SK-N-DZ (cell line): ENCODE results near the gene RAD51D. TPM values are rescaled to one million over a fixed set of nuclear protein-coding genes. Genes with fewer than 3 reads are reported as not detected.
"Not testable (repeated sequence)": the region's sequence is repeated elsewhere in the genome, so short reads cannot be mapped to it uniquely, and the experiment has no call there.

Experiments used
- DNase-seq: peaks from one replicate; pipeline ENCODE4 v3.0.0-alpha.2; 2015; ENCODE audit warnings: low spot score
- polyA plus RNA-seq, 2 experiments: library from polyadenylated mRNA; depleted of rRNA; stranded (reverse); fragments of >200 nt; gene quantifications; 2 replicates each; pipeline ENCODE4 v1.2.3, GENCODE V29; 2014

RAD51D gene
- 25.3 and 25.9 TPM in 2 replicates for polyA plus RNA-seq (2014; cell fraction: cytosol; rRNA removed)
- 25.4 and 33.4 TPM in 2 replicates for polyA plus RNA-seq (2014; cell fraction: nucleus; rRNA removed)

GRCh38 chr17:35119370-35120165 lies at the start of gene RAD51D:
RAD51D (minus strand) TSS chr17:35119860; CDS start chr17:35119613, 247 bp downstream.
- peak; percentile 88 for DNase-seq

GRCh38 chr17:35167666-35168065 lies 48.0 kb upstream of the RAD51D start:
- DNase-seq: no peak

- no peak for DNase-seq
These were observed 47.4 kb upstream of the RAD51D start for GRCh38 chr17:35167046-35167445.

GRCh38 chr17:35166526-35166925 lies 46.9 kb upstream of the RAD51D start:
- no peak for DNase-seq

- no peak for DNase-seq
These were observed 45.1 kb upstream of the RAD51D start for GRCh38 chr17:35164716-35165115.

- no peak for DNase-seq
These were observed 44.2 kb upstream of the RAD51D start for GRCh38 chr17:35163886-35164285.

- no peak for DNase-seq
These were observed 43.1 kb upstream of the RAD51D start for GRCh38 chr17:35162755-35163154.

GRCh38 chr17:35161281-35161761 lies 41.7 kb upstream of the RAD51D start:
- no peak for DNase-seq

- no peak for DNase-seq
These were observed 40.9 kb upstream of the RAD51D start for GRCh38 chr17:35160354-35161201.

GRCh38 chr17:35159940-35160339 lies 40.3 kb upstream of the RAD51D start:
- no peak for DNase-seq

GRCh38 chr17:35155246-35155645 lies 35.6 kb upstream of the RAD51D start:
- DNase-seq: no peak

GRCh38 chr17:35154196-35155165 lies 34.8 kb upstream of the RAD51D start:
- DNase-seq: no peak

- DNase-seq: no peak
These were observed 32.9 kb upstream of the RAD51D start for GRCh38 chr17:35152421-35153140.

GRCh38 chr17:35151080-35151479 lies 31.4 kb upstream of the RAD51D start:
- DNase-seq: not testable (repeated sequence)

- DNase-seq: no peak
These were observed 30.3 kb upstream of the RAD51D start for GRCh38 chr17:35149941-35150340.

GRCh38 chr17:35148144-35148543 lies 28.5 kb upstream of the RAD51D start:
- DNase-seq: no peak

- DNase-seq: no peak
These were observed 27.8 kb upstream of the RAD51D start, which contains the start of gene UNC45B for GRCh38 chr17:35147375-35147905. UNC45B (plus strand) TSS chr17:35147817; CDS start chr17:35148264, 447 bp downstream.

GRCh38 chr17:35146214-35146833 lies 26.7 kb upstream of the RAD51D start:
- no peak for DNase-seq

- DNase-seq: no peak
These were observed 25.2 kb upstream of the RAD51D start for GRCh38 chr17:35144840-35145239.

GRCh38 chr17:35142467-35142796 lies 22.8 kb upstream of the RAD51D start:
- DNase-seq: no peak
